Keratinocyte (primary cell): ENCODE measurements around the gene MAD1L1.

ENCODE experiments used
- CTCF ChIP-seq, 3 experiments: IDR thresholded peaks in 1 of 3; conservative IDR thresholded peaks in 1 of 3; optimal IDR thresholded peaks in 1 of 3; 2 replicates in 2 of 3; 3 replicates in 1 of 3; pipeline versions ENCODE3 to v1.5.1; 2011; ENCODE audit warnings: low read length in 3 of 3, mild to moderate bottlenecking in 3 of 3, moderate library complexity in 2 of 3, control low read depth in 1 of 3, inconsistent platforms in 1 of 3; ENCODE audit not compliant: insufficient read depth in 2 of 3; ENCODE audit errors: extremely low read depth in 1 of 3
- EZH2 ChIP-seq: IDR thresholded peaks from one replicate; pipeline ENCODE4 v1.6.1; 2012; ENCODE audit warnings: inconsistent platforms, mild to moderate bottlenecking, low read length, moderate library complexity

GRCh38 chr7:2248984-2249694, 16.4 kb upstream of the MAD1L1 start:
- no peak for TF ChIP-seq EZH2
- TF ChIP-seq CTCF (optimal IDR thresholded peaks at IDR 0.05 in 1 of 3, IDR thresholded peaks at IDR 0.05 in 1 of 3, conservative IDR thresholded peaks at IDR 0.05 in 1 of 3; ENCODE audit: extremely low read depth in 1 of 3, insufficient read depth in 2 of 3, low read length in 3 of 3): peak in 1 of 3 experiments; percentile 16
